Globus pallidus (tissue), 1 donor: Measurements from ENCODE around the gene HOMER3.
"Not testable (repeated sequence)": the region's sequence is repeated elsewhere in the genome, so short reads cannot be mapped to it uniquely, and the experiment has no call there.

Experiments
- DNase-seq: peaks from one replicate; pipeline ENCODE4 v3.0.0-alpha.2; 2015; ENCODE audit warnings: low spot score

Gene HOMER3

DNA sequence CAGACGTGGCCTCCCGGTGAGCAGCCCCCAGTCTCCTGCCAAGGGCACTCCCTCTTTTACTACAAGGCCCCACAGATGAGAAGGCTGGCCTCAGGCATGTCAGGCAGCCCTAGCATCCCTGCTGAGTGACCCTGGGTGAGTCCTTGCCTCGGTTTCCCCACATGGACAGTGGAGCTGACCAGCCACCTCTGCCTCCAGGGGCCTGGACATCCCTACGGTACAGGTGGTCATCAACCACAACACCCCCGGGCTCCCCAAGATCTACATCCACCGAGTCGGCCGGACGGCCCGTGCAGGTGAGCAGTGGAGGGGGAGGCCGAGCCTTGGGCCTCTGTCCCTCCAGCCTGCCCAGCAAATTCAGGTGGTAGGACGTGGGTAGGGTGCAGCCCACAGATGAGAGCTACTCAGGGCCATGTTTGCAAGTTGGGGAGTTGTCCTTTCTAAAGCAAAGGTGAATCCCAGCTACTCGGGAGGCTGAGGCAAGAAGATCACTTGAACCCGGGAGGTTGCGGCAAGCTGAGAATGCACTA, 16.3 kb downstream of the HOMER3 start:
- no peak for DNase-seq

DNA sequence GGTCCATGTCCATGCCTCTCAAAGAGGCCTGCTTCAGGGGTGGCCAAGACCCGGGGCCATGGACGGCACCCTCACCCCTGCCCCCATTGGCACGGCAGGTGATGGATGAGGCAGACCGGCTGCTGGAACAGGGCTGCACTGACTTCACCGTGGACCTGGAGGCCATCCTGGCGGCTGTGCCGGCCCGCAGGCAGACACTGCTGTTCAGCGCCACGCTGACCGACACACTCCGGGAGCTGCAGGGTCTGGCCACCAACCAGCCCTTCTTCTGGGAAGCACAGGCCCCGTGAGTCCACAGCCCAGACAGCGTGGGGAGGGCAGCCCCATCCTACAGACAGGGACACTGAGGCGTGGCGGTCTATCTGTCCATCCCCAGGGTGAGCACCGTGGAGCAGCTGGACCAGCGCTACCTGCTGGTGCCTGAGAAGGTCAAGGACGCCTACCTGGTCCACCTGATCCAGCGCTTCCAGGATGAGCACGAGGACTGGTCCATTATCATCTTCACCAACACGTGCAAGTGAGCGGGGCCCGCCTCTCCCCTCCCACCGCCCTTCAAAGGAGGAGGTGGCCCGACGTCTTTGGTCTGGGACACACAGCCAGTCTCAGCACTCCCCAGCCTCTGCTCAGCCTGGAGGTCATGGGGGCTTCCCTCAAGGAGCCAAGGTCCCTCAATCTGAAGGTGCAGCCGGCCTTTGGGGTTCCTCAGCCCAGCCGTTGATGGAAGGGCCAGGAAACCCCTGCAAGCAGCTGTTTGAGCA, 18.6 kb downstream of the HOMER3 start:
- no peak for DNase-seq

DNA sequence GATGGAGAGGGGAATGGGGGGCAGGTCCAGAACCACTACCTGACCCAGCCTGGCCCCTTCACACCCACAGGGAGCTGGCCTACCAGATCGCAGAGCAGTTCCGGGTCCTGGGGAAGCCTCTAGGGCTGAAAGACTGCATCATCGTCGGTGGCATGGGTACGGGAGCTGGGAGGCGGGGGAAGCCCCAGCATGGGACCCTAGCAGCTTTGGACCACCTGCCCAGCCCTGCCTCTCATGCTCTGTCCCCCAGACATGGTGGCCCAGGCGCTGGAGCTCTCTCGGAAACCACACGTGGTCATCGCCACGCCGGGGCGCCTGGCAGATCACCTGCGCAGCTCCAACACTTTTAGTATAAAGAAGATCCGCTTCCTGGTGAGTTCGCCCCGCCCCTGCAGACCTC, 19.4 kb downstream of the HOMER3 start:
- no peak for DNase-seq

DNA sequence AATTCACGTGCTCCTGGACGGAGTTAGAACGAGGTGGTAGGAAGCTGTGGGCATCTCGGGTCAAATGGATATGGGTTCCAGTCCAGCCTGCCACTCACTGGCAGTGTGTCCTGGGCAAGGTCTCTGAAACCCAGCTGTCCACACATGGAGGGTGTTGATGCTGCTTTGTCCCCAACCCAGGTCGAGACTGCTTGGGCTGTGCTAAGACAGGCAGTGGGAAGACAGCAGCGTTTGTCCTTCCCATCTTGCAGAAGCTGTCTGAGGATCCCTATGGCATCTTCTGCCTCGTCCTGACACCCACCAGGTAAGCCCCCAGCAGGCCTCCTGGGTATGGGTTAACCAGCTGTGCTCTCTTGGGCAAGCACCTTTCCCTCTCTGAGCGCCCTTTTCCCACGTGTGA, 20.6 kb downstream of the HOMER3 start:
- DNase-seq: no peak

DNA sequence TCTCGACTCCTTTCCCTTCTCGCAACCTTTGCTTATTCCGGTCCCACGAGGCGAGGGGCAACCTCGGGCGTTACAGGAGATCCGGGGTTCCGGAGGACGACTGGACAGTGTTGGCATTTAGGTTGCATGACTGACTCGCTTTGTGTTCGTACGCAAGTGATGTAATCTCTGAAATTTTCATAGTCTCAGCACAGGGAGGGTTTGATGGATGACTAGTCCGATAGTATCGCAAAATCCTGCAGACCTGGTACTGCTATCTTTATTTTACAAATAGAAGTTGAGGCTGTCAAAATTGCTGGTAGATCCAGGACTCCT, 21.2 kb downstream of the HOMER3 start:
- no peak for DNase-seq

DNA sequence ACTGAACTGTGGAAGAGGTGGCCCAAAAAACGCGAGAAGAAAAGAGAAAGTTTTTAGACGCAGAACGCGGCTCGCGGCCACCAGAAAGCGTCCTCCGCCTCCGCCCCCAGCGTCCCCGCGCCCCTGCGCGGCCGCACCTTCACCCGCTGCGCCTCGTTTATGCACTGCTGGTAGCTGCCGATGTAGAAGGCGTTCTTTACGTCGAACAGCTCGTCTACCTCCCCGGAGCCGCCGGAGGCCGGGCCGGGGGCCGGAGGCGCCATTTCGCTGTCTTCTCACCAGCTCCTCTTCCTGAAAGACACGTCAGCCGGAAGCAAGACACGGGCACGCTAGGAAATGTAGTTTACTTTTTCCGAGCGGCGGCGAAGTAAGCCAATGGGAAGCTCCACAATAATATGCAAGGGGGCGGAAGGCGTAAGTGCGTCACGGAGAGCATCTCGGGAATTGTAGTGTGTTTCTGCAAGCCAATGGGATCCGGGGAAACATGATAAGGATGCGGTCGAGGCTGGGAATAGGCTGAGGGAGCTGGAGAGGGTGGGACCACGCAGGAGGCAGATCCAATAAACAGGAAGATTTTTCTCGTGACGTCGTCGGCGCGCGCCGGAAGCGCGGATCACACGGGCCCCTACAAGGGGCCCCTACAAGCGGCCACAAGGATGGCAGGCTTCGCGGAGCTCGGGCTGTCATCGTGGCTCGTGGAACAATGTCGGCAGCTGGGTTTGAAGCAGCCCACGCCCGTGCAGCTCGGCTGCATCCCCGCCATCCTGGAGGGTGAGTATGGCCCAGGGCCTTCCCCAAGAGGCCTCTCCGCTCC, 21.7 kb downstream of the HOMER3 start, which contains the start of the genes COPE and DDX49:
Gene COPE, minus strand, starts transcription at position 302 of the 814 bp plus-strand sequence. Its CDS starts 39 bp downstream, at position 263.
Gene DDX49, plus strand, starts transcription at position 630 of the 814 bp plus-strand sequence. Its CDS starts 27 bp downstream, at position 657.
- DNase-seq: peak; percentile 100

DNA sequence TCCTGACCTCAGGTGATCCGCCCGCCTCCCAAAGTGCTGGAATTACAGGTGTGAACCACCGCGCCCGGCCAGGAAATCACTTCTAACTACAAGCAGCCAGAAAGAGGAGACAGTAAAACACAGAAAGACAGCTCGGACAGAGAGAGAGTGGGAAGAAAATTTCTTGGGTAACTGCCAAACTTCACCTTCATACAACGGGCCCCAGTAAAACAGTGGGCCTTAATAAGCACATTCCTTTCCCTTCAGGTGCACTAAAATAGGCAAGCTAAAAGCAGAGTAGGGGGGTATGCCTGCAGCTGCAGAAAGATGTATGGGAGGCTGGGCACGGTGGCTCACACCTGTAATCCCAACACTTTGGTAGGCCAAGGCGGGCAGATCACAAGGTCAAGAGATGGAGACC, 23.4 kb downstream of the HOMER3 start:
- not testable (repeated sequence) for DNase-seq

DNA sequence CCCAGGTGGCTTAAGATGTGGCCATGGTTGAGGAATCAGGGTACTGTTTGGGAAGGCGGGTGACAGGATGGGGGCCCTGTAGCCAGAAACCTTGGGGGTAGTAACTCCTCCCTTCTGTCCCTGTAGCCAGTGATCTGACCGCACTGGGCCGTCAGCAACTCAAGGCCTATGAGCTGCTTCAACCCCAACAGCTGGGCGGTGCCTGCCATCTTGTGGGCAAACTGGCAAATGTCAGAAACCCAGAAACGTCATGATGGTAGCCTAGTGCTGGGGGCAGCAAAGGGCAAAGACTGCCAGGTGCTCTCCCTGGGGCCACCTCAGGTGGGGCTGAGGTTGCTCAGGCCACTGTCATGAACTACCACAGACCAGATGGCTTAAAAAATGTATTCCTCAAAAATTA, 25.4 kb downstream of the HOMER3 start:
- DNase-seq: peak; percentile 84

DNA sequence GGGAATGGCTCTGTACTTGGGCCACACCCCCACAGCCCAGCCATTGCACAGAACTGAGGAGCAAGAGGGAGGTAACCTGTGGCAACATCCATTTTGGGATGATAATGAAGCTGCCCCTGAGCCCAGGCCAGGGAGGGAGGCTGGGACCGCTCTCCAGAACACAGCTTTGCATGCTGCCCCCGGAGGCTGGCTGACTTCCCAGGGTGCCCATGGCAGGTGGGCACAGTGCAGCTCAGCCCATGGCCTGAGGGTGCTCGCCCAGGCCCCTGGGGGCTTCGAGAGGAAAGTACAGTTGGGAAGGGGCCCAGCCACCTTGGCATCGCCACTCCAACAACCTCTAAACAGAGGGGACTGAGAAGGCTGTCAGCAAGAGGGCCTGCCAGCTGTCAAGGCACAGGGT, 27.6 kb downstream of the HOMER3 start:
- no peak for DNase-seq

DNA sequence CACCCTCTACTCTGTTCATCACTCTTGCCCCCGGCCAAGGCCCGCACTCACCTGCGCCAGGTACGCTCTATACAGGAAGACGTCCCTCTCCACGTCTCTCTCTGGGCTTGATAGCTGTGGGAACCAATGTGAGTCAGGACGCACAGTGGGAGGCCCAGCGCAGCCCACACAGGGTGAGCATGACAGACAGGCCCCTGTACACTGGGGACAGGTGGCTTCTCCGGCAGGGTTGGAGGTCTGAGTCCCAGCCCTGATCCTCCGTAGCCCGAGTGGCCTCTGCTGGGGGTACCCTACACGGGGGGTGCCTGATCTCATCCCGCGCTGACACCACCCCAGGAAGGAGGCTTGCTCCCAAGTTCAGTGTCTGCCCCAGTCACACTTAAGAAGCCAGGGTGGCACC, 28.1 kb downstream of the HOMER3 start:
- no peak for DNase-seq

DNA sequence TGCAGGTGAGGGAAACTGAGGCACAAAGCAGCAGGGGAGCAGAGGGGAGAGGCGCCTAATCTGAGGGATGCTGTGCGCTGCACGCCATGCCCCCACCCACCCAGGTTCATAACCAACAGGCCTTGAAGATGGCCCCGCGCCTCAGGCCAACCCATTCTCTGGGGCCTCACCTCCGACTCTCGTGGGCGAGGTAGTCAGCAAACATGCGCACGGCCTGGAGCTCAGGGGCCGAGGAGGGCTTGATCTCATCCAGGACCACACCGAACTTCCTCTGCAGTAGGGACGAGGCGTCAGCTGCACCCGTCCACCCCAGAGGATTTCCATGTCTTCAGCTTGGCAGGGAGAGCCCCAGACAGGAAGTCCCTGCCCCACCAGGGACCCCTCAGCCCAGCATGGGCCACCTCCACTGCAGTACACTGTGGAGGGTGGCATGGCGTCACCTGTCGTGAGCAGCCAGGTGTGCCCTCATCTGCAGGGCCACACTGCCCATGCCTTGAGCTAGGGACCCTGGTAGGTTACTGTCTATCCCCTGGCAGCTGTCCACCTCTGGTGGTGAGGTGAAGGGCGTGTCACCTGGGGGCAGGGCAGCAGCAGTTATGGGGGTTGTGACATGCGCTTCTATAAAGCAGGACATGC, 30.1 kb downstream of the HOMER3 start:
- DNase-seq: no peak

DNA sequence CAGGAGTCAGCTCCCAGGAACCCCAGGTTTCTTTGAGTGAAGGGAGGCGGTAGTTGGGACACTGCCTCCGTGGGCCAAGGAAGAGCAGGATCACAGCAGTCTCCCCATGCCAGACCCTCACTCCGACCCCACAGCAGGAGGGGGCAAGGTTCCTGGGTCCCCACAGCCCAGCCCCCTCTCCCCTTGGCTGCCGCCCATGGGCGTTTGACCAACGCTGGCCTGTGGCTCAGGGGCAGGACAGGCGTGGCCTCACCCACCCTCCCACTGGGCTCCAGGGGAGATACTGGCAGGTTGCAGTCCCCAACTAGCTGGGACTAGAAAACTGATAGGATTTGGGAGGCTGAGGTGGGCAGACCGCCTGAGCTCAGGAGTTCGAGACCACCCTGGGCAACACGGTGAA, 31.0 kb downstream of the HOMER3 start:
- DNase-seq: no peak

DNA sequence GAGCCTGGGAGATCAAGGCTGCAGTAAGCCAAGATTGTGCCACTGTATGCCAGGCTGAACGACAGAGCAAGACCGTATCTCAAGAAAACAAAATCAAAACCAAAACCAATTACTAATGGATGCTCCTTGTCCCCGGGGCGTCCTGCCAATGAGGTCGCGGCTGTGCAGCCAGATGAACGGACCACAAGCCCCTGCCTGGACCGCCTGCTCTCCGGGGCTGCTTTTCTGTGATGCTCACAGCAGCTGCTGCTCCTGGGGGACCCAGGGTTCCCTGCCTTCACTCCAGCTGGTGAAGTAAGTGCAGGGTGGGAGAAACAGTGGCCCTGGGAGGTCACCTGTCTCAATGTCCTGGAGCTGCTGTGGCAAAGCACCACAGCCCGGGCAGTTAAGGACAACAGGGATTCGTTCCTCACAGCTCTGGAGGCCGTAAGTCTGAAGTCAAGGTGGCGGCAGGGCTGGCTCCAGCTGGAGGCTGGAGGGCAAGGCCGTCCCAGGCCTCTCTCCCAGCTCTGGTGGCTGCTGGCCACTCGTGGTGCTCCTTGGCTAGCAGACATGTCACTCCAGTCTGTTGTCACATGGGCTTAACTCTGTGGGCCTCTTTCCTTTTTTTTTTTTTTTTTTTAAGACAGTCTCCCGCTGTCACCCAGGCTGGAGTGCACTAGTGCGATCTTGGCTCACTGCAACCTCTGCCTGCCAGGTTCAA, 31.9 kb downstream of the HOMER3 start:
- peak; percentile 54 for DNase-seq

DNA sequence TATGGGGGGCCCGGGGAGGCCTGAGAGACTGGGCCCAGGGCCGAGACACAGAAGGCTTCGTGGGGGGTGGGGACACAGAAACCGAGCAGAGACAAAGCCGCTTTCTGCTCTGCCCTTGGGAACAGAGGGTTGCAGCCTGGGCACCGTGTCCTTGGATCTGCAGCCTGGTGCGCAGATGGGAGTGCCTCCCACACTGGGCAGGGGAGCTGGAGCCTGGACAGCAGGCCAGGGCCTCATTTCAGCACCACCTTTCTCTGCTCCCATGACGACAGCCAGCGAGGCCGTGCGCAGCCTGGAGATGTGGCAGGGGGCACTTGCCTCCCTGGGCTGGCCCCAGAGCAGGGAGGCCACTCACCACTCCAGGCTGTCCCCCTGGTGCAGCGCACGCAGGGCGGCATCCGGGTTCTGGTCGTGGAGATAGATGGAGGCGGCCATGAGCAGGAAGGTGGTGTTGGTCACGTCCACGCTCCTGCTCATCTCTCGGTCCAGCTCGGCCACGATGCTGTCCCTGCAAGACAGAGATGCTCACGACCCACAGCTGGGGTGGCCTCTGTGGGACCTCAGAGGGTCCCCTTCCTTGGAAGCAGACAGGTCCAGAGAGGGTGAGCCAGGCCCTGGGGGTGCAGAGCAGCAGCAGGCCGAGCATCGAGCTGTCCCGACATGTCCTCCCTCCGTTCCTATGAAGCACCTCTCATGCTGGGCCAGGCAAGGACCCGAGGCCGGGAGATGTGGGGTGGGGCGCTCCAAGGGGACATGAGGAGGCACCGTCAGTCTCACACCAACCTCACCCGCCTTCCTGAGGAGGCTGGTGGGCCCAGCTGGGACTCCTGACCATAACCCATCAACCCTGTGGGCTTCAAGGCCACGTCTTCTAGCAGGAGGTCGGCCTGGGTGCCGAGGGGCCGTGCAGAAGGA, 34.2 kb downstream of the HOMER3 start:
- peak; percentile 92 for DNase-seq

DNA sequence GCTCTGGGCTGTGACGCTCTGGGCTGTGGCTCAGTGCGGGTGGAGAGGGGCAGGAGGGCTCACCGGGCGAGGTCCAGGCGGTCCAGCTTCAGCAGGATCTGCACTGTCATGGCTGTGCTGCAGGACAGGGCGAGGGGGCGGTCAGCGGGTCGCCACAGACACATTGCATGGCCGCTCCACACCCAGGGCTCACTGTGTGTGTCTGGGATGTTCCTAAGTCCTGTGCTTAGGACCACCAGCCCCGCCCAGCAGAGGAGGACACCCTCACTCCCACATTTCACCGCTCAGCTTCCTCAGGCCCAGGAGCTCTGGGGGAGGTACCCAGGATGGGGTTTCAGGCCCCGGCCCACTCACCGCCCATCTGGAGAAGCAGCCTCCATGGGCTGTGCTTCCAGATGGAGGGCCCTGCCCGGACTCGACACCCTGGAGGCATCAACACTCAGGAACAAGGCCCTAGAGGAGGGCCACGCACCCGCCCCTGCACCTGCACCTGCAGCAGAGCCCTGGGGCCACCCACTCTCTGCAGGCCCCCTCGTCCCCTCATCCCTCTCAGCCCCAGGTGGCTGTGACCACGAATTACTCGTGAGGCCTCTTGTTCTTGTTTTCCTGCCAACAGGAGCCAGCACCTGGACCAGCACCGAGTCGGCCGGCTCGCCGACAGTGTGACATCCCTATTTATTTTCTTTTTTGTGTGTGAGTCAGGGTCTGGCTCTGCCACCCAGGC, 35.3 kb downstream of the HOMER3 start:
- no peak for DNase-seq

DNA sequence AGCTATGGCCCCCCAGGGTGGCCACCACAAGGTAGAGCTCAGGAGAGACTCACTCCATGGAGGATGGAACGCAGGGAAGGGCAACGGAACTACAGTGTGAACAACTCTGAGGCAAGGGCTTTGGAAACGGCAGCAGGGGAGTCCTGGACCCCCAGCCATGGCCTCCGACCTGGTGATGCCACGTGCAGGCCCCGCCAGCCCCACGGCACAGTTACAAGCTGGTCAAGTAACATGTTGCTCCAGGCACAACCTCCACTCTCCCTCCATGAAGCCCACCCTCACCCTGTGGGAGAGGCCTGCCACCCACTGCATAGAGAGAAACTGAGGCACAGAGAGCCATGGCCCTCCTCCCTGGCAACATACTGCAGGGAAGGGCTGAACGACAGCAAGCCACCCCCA, 36.0 kb downstream of the HOMER3 start:
- DNase-seq: no peak

DNA sequence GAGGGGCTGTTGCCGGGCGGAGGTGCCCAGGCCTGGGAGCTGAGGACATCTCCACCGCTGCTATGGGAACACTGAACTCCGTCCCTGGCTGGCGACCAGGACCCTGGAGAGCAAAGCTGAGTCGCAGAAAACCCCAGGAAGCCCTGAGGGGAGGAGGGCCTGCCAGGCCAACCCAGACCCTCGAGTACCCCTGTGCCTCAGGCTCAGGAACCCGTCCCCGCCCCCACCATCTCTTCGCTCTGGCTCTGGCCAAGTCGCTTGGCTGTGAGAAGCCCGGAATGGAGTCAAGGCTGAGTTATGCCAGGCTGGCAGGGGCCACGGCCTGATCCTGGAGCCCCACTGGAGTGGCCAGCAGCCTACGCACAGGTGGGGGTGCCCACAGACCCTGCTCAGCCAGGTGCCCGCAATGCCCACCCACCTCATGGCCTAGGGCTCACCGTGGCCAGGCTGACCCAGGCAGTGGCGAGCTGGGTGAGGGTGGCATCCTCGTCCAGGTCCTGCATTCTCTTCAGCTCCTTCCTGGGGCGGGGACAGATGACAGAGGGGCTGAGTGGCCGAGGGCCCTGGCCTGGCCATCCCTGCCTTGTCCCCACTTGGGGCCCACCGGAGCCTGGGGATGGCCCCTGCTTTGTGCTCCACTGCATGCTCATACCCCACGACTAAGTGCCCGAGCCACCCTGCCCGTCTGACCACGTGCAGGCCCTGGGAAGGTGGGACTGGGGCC, 36.5 kb downstream of the HOMER3 start:
- peak; percentile 79 for DNase-seq

DNA sequence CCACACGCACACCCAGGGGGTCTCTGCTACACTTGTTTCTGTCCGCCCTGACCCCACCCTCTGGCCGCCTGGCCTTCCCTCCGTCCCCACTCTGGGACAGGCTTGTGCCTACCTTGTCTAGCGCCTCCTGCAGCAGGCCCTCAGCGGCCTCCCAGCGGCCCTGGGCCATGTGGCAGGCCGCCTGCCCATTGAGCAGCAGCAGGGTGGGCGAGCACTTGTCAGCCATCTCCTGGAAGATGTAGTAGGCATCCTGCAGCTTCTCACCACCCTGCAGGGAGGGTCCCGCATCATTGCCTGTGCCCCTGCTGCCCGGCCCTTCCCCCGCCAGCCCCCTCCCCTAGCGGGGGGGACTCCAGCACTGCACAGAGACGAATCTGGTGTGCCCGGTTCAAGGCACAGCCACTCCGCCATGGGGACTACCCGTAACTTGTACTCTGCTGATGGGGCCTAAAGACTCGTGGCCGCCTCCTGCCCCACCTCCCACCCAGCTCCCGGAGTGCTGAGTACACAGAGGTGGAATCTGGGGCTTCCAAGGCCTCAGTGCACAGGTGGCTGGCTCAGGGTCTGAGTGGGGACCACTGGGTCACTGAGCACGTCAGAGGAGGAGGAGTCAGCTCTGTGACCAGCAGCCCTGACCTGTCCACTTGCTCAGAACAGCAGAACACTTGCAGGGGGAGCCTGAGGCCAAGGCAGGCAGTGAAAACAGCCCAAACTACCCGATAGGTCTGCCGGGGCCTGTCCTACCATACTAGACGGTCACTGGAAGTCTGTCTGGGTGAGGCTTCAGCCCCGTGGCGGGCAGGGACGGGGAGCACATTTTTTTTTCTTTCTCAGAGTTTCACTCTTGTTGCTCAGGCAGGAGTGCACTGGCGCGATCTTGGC, 37.6 kb downstream of the HOMER3 start:
- DNase-seq: no peak
